Measurements from ENCODE around the gene PRMT2.

The PRMT2 gene

DNA sequence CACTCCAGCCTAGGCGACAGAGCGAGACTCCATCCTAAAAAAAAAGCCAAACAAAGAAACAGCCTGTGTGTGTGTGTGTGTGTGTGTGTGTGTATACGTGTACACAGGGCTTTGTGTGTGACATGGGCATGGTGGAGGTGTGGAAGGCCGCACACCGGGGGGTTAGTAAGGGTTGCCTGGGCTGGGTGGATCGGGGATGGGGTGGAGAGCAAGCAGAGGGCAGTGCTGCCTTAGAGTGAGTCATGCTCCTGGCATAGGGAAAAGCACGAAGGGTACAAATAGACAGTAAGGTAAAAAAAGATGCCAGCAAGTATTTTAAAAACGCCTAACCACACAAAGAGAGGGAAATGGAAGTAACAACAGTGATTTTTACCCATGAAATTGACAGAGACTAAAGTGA lies 6.2 kb downstream of the PRMT2 start:
- DNase-seq (ENCODE audit: low spot score) = no peak

DNA sequence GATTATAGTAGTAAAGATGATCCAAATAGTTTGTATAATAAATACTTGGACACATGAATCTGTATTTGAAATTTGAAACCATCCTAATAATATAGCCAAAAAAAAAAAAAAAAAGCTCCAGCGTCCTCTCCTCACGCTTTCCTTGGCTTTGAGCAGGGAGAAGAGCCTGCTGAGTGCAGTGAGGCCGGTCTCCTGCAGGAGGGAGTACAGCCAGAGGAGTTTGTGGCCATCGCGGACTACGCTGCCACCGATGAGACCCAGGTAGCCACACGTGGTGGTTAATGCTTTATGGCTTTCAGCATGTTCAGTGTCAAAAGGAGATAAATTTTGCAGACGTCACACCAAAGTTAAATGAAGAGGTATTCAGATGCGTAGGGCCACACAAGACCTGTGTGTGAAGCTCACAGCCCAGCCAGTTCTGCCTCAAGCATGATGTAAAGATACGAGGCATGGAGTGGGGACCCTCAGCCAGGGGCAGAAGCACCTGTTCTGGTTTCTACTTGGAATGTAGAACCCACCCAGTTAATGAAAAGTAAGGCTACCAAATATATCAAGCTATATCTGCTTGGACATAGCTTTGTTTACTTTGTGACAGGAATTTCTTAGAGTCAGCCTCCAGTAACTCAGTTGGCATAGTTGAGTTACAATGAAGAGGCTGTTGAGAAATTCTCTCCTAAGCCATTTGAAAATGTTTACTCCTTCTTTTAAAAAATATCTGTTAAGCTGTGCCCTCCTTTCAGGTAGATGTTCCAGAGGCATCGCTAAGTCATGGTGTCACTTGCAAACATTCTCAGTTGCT lies 8.1 kb downstream of the PRMT2 start:
- no peak for DNase-seq (ENCODE audit: low spot score)

DNA sequence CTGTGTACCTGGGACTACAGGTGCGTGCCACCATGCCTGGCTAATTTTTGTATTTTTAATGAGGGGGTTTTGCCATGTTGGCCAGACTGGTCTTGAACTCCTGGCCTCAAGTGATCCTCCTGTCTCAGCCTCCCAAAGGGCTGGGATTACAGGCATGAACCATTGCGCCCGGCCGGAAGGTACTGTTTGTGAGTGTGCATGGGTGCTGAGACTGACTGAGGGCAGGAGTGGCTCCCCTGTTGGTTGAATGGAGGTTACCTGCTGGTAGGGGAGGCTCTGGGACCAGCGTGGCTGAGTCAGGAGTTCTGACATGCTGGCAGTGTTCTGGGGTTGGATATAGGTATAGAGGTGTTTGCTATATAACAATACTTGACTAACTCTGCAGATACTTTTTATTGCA lies 10.4 kb downstream of the PRMT2 start:
- DNase-seq (ENCODE audit: low spot score) = no peak

DNA sequence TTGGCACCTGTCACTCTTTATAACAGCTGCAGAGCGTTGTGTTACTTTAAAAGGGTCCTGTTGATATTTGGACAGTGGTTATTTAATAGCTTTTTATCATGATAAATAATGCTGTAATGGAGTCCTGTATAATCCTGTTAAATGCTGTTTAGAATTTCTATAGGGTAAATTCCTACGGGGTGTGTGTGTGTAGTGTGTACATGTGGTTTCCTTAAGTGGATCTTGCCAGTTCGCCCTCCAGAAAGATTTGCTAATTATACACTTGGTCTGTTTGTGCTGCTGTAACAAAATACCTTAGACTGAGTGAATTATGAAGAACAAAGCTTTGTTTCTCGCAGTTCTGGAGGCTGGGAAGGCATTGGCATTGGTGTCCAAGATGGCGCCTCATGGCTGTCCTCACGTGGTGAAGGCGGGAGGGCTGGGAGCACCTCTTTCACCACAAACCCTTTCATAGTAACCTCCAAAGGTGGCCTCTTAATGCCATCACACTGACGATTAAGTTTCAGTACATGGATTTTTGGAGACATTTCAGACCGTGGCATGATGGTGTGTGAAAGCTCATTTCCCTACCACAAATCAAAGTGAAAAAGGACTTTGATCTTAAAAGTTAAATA lies 11.2 kb downstream of the PRMT2 start:
- no peak for DNase-seq (ENCODE audit: low spot score)

DNA sequence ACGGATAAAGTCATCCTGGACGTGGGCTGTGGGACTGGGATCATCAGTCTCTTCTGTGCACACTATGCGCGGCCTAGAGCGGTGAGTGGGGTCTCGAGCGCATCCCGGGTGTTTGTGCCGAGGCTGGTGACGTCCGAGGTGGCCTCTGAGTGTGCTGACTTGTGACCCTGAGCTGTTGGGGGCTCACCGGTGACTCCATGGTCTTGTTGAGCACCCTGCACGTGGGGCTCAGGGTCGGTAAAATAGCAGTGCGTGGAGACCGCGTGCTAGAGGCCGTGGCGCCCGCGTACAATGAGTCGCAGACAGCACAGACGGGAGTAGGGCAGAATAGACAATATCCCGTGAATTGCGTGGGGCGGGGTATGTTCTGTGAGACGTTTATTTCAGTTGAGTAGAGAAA lies 13.1 kb downstream of the PRMT2 start:
- DNase-seq (ENCODE audit: low spot score) = no peak

DNA sequence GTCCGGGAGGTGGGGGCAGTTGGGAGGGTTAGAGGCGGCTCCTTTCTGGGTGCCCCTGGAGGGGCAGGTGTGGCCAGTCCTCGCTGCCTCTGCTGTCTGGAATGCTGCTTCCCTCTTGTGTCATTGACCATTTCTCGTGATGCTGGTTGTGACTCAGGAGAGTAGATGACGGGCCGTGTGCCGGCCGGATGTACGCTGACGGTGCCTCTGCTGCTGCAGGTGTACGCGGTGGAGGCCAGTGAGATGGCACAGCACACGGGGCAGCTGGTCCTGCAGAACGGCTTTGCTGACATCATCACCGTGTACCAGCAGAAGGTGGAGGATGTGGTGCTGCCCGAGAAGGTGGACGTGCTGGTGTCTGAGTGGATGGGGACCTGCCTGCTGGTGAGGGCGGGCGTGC lies 13.9 kb downstream of the PRMT2 start:
- DNase-seq (ENCODE audit: low spot score) = no peak

DNA sequence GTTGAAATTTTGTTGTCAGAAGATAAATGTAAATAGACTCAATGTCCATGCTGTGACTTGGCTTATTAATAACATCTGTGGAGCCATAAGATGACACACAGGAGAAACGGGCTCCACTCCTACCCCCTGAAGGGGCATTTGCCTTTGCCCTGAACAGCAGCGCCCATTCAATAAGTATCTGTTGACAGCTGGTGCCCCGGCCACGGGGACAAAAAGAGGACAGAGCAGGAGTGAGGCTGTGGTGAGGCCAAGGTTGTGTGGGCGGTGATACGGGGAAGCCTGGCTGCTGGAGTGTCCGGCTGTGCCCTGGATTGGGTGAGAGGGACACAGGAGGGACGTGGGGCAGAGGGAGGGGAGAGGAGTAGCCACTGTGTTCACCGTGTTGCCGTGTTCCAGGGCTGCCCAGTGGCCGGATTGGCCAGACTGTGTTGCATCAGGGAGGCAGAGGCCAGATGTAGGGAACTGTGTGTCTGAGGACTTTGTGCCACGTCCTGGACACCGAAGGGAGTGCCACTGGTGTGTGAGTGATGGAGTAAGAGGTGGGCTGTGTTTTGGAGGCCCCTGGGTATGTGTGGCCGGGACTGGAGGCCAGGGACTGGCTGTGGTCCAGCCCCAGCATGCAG lies 15.1 kb downstream of the PRMT2 start:
- DNase-seq (ENCODE audit: low spot score) = no peak

DNA sequence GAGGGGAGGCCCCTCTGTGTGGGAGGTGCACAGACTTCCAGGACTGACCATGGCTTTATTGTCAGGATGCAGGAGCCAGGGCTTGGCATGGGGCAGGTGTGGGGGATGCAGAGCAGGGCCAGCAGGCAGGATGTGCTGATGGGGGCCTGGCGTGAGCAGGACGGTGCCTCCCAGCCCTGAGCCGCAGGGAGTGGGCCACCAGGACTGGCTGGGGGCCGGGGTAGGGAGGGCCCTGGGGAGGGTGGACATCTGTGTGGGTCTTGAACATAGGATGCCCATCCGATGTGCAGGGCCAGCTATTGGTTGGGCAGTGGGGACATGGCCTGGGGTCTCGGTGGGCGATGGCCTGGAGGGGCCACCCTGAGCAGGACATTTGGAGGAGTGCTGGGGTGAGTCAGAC lies 15.6 kb downstream of the PRMT2 start:
- DNase-seq (ENCODE audit: low spot score) = no peak

DNA sequence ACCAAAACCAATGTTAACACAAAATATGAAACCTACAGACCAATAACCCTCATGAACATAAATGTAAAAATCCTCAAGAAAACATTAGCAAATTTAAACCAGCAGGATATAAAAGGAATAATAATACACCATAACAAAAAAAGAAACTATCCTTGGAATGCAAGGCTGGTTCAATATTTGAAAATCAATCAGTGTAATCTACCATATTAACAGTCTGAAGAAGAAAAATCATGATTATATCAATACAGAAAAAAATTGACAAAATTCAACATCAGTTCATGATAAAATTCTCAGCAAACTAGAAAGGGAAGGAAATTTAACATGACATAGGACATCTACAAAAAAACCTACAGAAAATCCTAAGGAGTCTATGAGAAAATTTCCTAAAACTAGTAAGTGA lies 19.8 kb downstream of the PRMT2 start:
- DNase-seq (ENCODE audit: low spot score) = no peak

DNA sequence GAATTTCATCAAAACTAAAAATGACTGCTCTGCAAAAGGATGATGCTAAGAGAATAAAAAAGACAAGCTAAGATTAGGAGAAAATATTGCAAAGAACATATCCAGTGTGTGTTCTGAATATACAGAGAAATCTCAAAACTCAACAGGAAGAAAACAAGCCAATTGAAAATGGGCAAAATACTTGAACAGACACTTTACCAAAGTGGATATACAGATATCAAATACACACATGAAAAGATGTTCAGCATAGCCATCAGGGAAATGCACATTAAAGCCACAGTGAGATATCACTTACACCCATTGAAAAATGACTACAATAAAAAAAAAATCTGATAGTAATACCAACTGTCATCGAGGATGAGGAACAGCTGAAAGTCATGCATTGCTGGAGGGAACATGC lies 21.3 kb downstream of the PRMT2 start:
- DNase-seq (ENCODE audit: low spot score) = no peak

DNA sequence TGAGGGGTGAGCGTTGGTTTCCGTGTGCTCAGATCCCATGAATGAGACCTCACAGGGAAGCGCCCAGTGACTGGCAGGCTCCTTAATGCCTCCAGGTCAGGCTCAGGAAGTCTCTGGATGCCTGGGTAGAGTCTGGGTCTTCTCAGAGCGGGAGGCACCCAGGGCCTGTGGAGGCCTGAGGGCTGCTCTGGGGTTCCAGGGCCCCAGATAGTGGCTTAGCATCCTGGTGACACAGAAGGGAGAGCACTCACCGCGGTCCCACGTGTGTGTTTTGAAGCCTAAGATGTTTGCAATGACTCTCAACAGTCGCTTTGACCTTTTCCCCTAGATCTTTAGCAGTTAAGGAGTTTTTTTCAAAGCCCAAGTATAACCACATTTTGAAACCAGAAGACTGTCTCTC lies 25.0 kb downstream of the PRMT2 start:
- DNase-seq (ENCODE audit: low spot score) = no peak

DNA sequence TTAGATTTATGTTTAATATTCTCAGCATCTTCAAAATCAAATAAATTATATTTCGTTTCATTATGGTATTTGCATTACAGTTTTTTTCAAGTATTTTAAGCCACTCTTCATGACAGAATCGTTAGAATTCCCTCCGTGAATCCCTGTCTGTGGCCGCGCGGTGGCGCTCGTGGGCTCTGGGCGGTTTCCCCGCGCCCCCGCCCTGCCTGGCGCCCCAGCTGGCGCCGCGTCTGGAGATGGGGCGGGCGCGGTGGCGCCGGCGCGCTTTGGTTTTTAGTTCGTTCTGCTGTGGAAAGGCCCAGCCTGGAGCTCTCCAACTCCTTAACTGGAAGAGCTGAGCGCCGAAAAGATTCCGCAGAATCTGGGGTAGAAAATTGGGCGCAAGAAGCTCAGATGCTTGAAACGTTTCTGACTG lies 25.7 kb downstream of the PRMT2 start:
- no peak for DNase-seq (ENCODE audit: low spot score)

DNA sequence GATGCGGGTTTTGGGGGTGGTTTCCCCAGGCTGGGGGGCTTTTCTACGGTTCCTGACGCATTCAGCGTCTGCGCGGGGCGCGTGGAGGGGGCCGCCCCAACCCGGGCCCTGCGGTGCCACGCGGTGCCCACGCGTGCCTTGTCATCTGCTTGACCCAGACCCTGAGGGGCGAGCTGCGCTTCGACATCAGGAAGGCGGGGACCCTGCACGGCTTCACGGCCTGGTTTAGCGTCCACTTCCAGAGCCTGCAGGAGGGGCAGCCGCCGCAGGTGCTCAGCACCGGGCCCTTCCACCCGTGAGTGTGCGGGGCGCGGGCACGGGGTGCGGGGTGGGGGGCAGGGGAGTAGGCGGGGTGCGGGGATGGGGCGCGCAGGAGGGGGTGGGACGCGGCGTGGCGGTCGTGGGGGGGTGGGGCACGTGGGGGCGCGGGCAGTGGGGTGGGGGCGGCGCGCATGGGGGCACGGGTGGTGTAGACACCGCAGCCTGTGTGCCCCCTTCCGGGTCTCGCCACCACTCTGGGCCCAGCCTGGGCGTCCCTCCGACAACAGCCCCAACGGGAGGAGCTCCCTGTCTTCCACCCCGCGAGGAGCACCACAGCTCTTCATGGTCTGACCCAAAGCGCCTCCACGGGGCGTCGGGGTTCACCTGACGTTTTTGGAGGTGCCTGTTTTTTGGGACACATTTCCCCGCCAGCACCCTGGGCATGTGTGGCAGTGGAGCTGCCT lies 26.3 kb downstream of the PRMT2 start:
- no peak for DNase-seq (ENCODE audit: low spot score)

DNA sequence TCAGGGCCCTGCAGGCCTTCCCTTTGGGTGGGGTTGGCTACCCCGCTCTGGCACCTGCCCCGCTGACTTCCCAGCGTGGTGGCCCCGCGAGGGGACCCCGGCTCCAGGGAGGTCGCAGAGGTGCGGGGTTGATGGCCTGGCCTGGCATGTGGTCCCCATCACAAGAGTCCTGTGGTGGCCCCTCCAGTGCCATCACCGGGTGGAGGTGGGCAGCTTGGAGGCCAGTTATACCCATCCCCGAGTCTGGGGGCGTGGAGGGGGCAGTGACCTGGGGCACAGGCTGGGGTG lies 26.8 kb downstream of the PRMT2 start:
- no peak for DNase-seq (ENCODE audit: low spot score)

DNA sequence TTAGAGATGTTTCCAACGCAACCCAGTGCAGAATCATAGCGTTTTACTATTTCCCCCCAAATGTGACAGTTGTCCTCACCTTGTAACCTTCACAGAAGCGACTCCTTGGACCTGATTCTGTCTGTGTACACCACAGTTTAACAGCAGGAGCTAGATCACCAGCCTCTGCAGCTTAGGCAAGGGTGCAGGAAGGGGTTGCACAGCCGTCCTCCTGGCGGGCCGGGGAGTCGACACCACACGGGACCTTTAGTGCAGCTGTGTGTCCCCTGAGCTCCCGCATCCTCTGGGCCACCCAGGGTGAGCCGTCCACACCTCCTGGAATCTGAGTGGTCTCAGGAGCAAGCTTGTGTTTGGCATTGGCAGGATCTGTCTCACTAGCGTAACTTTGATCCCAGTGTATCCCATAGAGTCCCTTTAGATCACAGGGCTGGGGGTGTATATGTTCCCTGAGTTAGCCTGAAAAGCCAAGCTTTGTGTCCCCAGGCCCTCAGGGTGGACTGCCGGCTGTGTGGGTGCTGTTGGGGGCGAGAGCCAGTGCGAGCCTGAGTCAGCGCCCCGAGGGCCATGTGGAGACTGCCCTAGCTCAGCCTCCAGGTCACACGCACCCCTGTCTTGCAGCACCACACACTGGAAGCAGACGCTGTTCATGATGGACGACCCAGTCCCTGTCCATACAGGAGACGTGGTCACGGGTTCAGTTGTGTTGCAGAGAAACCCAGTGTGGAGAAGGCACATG lies 27.5 kb downstream of the PRMT2 start:
- DNase-seq (ENCODE audit: low spot score) = no peak

DNA sequence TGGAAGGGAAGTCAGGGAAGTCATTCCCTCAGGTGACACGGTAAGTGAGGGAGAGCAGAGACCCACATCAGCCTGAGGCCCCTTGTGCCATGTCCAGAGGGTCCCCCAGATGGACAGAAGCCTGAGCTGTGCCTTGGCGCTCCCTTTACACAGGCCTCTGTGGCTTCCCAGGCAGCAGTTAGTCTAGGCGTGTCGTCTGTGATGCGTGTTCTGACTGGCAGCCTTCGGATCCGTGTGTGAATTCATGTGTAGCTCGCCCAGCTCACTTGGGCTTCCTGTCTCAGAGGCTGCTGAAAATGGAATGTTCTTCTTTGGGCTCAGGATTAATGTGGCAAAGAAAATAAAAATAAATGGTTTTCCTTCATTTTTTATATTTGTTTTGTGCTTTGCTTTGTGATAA lies 28.3 kb downstream of the PRMT2 start:
- DNase-seq (ENCODE audit: low spot score) = no peak

DNA sequence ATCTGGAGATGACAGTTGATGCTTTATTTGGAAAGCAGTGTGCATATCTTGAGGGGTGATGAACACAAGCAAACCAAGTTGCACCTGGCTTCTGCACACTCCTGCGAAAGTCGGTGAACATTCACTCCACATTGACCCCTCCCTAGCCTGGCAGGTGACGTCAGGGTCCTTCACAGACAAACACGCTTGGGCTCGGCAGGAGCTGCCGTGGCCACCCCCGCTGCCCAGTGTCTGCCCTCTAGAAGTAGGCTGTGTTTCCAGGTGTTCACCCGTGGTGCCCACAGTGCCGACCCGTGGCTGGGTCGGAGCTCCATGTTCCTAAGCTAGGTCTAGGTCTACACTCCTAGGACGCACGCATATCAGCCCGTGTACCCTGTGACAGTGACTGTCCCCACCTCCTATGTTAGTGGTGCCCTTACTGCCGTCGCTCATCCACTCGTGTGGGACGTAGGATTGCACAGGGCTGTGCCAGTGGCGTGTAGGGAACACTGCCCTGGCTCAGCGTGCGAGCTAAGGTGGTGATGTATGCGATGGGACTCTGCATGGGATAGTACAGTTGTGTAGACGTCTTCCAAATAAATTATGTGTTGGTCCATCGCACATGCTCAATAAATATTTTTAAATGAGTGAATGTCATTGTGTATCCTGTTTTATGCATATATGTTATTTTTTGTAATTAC lies 29.0 kb downstream of the PRMT2 start:
- DNase-seq (ENCODE audit: low spot score) = no peak

DNA sequence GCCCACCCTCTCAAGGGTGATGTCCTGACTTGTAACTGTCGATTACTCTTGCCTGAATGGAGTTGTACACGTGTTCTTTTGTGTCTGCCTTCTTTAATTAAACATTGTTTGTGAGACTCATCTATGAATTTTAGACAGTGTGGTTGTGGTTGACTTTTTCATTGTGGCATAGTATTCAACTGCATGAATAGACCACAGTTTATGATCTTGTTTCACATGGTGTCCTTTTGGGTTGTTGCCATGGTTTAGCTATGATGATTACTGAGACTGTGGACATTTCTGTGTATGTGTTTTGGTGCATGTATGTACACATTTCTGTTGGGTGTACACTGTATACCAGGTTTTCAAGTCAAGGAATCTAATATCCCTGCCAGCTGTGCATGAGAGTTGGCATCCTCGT lies 30.1 kb downstream of the PRMT2 start:
- DNase-seq (ENCODE audit: low spot score) = no peak

DNA sequence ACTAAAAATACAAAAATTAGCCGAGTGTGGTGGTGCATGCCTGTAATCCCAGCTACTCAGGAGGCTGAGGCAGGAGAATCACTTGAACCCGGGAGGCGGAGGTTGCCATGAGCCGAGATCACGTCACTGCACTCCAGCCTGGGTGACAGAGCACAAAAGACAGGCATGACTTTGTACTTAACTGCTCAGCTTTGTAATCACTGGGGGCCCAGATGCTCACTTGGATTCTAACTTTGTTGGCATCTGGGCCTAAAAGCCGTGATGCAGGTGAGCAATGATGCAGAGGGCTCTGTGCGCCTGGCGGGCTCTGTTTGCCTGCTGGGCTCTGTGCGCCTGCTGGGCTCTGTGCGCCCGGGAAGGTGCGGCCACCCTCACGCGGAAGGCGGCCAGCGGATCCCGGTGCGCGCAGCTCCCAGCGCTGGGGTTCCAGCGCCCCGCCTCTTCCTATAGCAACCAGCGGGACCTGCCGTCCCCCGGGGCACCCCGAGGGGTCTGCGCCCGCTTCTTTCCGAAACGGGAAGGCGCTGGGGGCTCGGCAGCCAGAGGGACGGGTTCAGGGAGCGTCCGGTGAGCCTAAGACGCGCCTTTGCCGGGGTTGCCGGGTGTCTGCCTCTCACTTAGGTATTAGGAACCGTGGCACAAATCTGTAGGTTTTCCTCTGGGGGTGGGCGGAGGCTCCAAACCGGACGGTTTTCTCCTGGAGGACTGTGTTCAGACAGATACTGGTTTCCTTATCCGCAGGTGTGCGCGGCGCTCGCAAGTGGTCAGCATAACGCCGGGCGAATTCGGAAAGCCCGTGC lies 31.7 kb downstream of the PRMT2 start:
- peak; percentile 25 for DNase-seq (ENCODE audit: low spot score)

DNA sequence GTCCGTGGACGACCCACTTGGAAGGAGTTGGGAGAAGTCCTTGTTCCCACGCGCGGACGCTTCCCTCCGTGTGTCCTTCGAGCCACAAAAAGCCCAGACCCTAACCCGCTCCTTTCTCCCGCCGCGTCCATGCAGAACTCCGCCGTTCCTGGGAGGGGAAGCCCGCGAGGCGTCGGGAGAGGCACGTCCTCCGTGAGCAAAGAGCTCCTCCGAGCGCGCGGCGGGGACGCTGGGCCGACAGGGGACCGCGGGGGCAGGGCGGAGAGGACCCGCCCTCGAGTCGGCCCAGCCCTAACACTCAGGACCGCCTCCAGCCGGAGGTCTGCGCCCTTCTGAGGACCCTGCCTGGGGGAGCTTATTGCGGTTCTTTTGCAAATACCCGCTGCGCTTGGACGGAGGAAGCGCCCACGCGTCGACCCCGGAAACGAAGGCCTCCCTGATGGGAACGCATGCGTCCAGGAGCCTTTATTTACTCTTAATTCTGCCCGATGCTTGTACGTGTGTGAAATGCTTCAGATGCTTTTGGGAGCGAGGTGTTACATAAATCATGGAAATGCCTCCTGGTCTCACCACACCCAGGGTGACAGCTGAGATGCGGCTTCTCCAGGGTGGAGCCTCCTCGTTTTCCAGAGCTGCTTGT lies 32.4 kb downstream of the PRMT2 start:
- peak; percentile 45 for DNase-seq (ENCODE audit: low spot score)

DNA sequence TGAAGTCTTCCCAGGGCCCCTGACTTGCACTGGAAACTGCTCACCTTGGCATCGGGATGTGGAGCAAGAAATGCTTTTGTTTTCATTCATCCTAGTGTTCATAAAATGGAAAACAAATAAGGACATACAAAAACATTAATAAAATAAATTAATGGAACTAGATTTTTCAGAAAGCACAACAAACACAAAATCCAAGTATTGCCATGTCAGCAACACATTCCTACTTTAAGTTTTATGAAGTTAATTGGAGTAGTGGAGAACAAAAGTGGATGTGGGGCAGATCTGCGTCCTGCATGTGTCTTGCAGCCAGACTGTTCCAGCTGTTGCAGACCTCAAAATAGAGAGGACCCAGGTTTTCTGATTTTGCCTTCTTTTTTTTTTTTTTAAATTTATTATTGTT lies 32.9 kb downstream of the PRMT2 start:
- no peak for DNase-seq (ENCODE audit: low spot score)

Measured in HuH-7 (cell line).